ENCODE measurements around the gene MAB21L4.

Gene MAB21L4

DNA sequence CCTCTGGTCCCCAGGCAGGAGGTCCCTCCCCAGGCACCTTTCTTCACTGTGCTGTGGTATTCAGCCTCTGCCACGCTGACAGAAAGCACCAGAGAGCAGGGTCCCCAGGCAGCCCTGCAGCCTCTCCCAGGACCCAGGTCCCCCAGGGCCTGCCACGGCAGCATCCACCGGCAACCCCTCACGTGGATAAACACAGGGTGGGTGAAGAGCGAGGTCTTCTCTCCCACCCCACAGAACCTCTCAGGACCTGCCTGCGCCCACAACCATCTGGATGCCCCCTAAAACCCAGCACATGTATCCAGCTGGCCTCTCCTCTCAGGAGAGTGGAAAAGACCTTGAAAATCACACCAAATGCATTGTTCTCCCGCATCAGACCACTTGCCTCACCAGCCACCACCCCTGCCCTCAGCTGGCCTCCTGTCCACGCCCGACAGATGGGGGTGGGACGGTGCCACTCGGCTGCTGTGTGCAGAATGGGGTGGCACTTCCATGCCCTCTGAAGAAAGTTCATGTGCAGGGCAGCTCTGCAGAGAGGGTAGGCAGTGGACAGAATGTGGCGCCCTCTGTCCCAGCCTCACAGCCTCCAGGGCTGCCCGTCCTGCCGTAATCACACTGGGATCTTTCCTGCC lies 6.1 kb upstream of the MAB21L4 start:
- no peak for FAIRE-seq
- TF ChIP-seq, protein P1, sequence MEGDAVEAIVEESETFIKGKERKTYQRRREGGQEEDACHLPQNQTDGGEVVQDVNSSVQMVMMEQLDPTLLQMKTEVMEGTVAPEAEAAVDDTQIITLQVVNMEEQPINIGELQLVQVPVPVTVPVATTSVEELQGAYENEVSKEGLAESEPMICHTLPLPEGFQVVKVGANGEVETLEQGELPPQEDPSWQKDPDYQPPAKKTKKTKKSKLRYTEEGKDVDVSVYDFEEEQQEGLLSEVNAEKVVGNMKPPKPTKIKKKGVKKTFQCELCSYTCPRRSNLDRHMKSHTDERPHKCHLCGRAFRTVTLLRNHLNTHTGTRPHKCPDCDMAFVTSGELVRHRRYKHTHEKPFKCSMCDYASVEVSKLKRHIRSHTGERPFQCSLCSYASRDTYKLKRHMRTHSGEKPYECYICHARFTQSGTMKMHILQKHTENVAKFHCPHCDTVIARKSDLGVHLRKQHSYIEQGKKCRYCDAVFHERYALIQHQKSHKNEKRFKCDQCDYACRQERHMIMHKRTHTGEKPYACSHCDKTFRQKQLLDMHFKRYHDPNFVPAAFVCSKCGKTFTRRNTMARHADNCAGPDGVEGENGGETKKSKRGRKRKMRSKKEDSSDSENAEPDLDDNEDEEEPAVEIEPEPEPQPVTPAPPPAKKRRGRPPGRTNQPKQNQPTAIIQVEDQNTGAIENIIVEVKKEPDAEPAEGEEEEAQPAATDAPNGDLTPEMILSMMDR (IDR thresholded peaks at IDR 0.05; ENCODE audit: insufficient read depth, missing control alignments) = no peak
- DNase-seq (ENCODE audit: insufficient read length, low spot score) = no peak

- no peak for DNase-seq (ENCODE audit: insufficient read length, low spot score)
- TF ChIP-seq, protein P1 (IDR thresholded peaks at IDR 0.05; ENCODE audit: insufficient read depth, missing control alignments) = no peak
- no peak for FAIRE-seq
Measured at GRCh38 chr2:240900141-240900860, 4.3 kb upstream of the MAB21L4 start.

DNA sequence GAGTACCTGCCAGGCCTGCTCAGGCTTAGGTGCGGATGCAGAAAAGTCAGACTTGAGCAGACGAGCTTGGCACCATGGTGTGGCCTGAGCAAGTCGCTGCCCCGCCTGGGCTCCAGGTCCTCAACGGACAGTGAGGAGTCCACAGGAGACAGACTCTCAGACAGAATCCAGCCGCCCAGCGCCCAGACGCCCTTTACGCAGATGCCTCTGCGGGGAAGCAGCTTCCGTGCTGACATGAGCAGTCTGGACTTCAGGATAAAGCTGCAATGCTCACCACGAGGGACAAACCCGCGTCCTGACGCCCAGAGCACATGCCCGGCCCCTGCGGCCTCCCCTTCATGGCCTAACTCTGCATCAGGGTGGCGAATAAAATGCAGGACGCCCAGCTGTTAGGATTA lies 3.5 kb upstream of the MAB21L4 start:
- no peak for FAIRE-seq
- DNase-seq (ENCODE audit: insufficient read length, low spot score) = no peak
- TF ChIP-seq, protein P1 (IDR thresholded peaks at IDR 0.05; ENCODE audit: insufficient read depth, missing control alignments) = no peak

DNA sequence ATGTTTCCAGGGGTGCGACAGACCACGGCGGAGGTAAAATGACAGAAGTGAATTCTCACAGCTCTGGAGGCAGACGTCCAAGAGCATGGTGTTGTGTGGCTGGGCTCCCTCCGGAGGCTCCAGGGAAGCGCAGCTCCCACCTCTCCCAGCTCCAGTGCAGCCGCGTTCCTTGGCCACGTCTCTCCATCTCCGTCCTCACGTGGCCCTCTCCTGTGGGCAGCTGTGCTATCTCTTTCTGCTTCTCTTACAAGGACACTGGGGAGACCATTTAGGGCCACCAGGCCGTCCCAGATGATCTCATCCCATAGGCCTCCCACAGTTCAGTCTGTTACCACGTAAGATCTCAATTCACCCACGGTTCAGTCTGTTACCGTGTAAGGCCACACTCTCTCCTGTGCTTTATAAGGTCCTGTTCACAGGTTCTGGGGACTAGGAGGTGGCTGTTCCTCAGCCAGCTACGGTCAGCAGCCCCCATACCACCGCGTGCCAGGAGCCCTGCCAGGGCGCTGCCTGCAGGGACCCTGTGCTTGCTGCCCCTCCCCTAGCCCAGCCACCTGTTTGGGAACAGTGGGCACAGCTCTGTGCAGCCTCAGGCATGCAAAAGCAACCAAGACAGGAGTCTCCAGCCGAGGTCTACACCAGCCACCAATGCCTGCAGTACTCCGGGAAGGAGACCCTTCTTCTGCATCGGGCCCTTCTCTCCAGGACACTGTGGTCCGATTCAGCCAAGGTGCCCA lies 2.9 kb upstream of the MAB21L4 start:
- FAIRE-seq (no peak), DNase-seq (ENCODE audit: insufficient read length, low spot score) (no peak)
- TF ChIP-seq, protein P1 (IDR thresholded peaks at IDR 0.05; ENCODE audit: insufficient read depth, missing control alignments) = no peak

DNA sequence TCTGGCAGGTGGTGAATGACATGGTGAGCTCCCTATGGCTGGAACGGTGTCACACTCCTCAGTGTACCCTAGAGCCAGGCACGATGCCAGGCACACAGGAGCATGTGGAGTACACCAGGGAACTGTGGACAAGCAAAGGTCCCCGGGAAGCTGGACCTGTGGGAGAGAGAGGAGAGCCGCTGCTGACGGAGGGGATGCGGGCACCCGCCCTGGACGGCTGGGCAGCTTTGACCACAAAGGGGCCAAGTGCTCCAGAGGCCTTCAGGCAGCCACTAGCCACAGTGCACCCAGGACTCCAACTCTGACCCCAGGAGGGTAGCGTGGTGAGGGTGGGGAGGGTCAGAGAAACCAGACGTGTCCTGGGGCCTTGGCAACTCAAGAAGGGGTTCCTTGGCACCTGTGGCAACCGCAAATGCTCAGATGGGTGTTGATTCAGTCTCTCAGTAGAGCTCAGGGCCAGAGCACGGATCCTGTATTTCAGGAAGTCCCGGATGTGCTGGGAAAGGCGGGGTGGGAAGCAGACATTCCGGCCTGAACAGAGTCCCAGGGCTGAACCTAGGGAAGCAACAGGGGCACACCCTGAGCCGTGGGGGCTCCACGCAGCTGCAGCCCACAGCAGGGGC lies 2.3 kb upstream of the MAB21L4 start:
- TF ChIP-seq, protein P1 (IDR thresholded peaks at IDR 0.05; ENCODE audit: insufficient read depth, missing control alignments) = no peak
- no peak for DNase-seq (ENCODE audit: insufficient read length, low spot score)
- FAIRE-seq = no peak

GRCh38 chr2:240896871-240897692 lies 1.1 kb upstream of the MAB21L4 start:
- FAIRE-seq (no peak), DNase-seq (ENCODE audit: insufficient read length, low spot score) (no peak)
- TF ChIP-seq, protein P1 (IDR thresholded peaks at IDR 0.05; ENCODE audit: insufficient read depth, missing control alignments) = no peak

Data from D721Med (cell line).